Dermis microvascular lymphatic vessel endothelial cell (primary cell): Measurements from ENCODE around the gene AUTS2. TPM values are rescaled to one million over a fixed set of nuclear protein-coding genes. Genes with fewer than 3 reads are reported as not detected.

ENCODE experiments used
- DNase-seq, 2 donors: peaks; one replicate each; pipeline versions ENCODE4 v3.0.0 to v3.0.0-alpha.2; 2010; ENCODE audit warnings: low read depth in 2 of 2
- total RNA-seq: library from RNA; depleted of rRNA; stranded (reverse); fragments of >200 nt; gene quantifications from 2 replicates; pipeline ENCODE4 v1.2.1, GENCODE V29; 2014

The AUTS2 gene
- total RNA-seq, 1 donor from 2014 or later = 0.51 TPM

DNA sequence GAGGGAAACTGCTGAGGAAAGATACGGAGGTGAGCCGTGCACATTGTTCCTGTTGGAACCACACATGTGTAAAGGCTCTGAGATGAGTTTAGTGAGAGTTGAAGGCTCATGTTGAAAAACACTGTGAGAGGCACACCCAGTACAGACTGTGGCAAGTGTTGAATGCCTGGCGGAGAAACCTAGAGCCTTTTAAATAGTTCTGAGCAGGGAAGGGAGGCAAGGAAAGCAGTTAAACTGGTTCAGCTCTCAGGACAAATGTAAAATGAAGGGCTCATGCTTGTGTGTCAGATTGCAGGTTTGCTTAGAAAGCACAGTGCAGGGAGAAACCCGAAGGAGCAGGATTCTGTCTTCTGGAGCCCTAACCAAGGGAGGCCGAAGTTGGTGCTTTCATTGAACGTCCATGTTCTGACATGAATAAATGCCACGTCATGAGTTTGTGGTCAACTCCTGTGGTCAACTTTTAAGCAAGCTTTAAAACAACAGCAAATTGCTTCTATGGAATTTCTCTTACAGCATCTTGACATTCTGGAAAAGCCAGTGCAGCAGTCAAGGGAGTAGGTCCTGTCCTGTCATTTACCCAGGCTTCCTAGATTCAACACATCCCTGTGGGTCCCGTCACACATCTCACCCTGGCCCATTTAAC lies 882.8 kb downstream of the AUTS2 start:
- no peak for DNase-seq

GRCh38 chr7:70481570-70482123 lies 883.4 kb downstream of the AUTS2 start:
- DNase-seq = no peak

DNA sequence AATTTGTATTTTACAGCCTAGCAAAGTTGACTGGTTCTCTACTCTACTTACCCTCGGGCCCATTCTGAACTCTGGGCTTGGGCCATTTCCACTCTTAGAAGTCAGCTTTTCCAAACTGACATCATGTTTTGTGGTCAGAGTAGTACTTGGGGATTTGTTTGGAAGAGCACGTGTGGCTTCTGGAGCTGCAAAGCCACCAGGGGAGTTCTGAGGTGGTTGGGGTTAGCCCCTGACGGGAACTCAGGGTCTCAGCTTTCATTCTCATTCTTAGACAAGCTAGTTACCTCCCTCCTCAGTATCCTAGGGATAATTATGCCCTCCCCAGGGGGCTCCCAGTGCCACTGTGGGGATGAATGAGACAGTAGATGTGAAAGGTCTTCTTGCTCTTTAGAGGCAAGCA lies 886.0 kb downstream of the AUTS2 start:
- DNase-seq = no peak

- no peak for DNase-seq
Measured at GRCh38 chr7:70486977-70487376, 888.7 kb downstream of the AUTS2 start.

GRCh38 chr7:70487428-70487827 lies 889.2 kb downstream of the AUTS2 start:
- no peak for DNase-seq

GRCh38 chr7:70487886-70488285 lies 889.6 kb downstream of the AUTS2 start:
- DNase-seq = no peak

DNA sequence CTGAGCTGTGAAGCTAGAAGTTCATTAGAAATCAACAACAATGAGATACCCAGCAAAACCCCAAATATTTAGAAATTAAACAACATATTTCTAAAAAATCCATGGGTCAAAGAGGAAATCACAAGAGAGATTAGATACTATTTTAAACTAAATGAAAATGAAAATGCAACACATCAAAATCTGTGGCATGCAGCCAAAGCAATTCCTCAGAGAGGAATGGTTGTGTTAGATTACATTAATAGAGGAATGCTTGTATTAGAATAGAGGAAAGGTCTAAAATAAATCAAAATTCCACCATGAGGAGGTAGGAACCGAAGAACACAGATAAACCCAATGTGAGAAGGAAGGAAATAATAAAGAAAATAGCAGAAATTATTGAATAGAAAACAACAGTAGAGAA lies 891.5 kb downstream of the AUTS2 start:
- DNase-seq = no peak

DNA sequence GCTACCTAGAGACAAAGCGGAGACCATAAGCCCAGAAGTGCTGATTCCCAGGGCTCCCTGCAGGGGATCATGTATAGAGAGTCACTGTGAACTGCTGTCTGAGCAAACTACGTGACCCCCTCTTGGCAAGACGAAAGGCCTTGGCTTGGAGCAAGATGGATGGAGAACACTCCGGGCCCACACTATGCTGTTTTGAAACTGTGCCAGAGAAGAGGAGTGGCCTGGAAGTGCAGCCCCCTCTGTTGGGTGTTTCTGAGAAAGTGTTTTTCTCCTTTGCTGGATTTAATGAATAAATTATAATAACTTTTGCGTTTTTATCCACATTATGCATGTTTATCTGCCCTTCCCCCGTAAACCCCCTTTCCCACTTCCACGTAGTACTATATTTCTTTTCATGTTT lies 894.4 kb downstream of the AUTS2 start:
- DNase-seq = no peak

GRCh38 chr7:70494225-70495032 lies 896.2 kb downstream of the AUTS2 start:
- no peak for DNase-seq

GRCh38 chr7:70495033-70495376 lies 896.7 kb downstream of the AUTS2 start:
- DNase-seq = no peak

DNA sequence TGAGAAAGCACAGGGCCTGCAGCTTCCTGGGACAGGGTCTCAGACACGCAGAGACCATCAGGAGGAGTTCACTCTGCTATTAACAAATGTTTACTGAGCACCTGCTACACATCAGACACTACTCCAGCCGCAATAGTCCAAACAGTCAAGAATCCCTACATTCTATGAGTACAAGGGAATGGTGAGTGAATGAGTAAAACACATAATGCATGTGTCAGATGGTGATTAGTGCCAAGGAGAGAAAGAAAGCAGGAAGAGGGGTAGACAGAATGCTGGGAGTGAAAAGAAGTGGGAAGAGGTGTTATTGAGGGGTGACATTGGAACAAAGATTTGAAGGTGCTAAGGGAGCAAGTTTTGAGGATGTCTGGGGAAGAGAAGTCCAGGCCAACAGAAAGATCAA lies 899.5 kb downstream of the AUTS2 start:
- DNase-seq = no peak

DNA sequence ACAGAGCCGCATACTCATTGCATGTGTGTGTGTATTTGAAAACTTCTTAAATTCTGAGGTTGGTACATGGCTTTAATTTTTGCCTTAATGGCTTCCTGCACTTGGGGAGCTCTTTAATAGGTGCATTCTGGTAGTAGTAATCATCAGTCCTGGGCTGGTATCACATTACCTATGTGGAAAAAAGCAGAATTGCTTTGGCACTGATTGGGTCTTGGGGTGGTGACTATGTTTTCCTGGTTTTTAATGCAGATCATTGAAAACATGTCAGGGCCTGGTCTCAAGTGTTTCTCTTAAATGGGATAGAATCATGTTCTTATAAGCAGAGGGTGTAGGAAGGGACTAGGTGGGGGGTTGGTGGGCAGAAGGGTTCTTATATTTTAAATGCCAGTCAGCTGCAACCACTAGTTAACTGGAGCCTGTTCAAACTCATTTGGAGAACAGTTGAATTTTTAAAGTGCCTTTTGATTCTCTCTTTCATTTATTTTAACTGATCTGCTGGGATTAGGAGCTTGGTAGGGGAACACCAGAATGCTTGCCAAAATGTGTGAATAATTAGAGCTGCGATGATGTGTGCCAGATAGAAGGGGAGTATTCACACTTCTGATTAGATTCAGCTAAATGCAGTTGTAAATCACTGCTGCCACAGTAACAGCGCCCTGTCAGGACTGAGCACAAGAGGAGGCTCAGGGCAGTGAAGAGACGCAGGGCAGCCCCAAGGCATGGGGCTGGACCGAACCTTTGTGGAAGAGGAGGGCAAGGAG lies 900.1 kb downstream of the AUTS2 start:
- no peak for DNase-seq

GRCh38 chr7:70500261-70500660 lies 902.0 kb downstream of the AUTS2 start:
- no peak for DNase-seq

- DNase-seq = no peak
Measured at GRCh38 chr7:70502117-70502863, 904.0 kb downstream of the AUTS2 start.

DNA sequence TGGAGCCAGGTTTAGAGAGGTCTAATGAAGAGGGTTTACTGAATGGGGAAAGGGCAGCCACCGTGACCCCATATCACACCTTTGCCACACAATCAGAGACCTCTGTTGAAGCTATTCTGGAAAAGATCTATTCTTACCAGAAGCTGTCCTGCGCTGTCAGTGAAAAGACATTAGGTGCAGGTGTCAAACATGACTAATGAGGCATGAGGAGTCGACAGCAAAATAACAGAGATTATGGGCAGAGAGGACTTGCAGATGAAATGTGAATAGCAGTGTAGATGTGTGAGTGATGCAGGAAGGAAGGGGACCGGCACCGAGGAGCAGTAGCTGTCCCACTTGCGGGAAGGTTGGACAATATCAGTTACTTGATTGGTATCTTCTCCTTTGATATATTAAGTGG lies 906.0 kb downstream of the AUTS2 start:
- DNase-seq = no peak

DNA sequence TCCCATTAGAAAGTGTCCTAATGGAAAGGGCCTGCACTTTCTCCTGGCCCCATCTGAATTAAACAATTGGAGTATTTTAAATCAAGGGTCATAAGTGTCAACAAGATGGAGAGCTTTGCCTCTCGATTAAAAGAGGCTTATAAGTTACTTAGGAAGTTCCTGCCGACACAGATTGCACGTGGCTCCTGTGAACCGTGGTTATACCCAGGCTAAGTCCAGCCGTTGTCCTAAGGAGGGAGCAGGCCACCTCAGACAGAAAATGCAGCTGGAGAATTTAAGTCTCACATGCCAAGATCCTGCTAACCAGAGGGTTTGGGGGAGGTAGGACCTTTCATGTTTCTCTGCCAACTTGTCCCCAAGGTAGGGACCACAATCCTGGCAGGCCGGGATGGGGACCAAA lies 907.2 kb downstream of the AUTS2 start:
- no peak for DNase-seq

- DNase-seq = no peak
Measured at GRCh38 chr7:70505886-70506285, 907.6 kb downstream of the AUTS2 start.

GRCh38 chr7:70506434-70506833 lies 908.2 kb downstream of the AUTS2 start:
- no peak for DNase-seq

- DNase-seq = no peak
Measured at GRCh38 chr7:70512144-70512543, 913.9 kb downstream of the AUTS2 start.

DNA sequence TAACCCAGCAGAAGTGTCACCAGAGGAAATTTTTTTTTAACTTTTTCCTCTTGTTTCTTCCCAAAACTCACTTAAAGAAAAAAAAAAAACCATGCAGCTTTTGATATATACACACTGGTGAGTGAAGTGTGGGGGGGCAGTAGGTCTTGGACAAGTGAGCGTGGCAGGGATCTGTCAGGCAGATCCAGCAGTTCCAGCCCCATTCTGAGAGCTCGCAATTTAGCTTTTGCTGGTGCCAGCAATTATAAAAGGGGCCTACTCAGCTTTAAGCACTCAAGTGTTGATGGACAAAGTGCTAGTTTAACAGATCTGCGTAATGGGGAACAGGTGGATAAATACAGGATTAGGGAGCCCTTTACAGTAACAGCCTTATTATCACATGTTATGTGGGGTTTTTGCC lies 914.5 kb downstream of the AUTS2 start:
- DNase-seq = no peak

DNA sequence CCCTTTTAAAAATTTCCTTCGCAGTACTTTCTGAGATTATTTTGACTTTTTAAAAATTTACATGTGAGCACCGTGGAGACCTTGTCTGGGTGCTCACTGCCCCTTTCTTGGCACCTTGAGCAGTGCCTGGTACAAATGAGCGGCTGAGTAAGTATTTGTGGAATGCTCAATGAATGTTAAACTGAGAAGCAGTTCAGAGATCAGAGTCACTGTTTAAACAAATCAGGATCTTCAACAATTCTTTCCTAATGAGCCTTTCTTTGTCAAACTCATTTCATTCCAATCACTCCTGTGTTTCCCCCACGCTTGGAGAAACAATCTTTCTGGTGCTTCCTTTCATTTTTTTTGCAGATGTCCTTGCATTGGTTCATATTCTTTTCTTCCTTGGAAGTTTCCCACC lies 922.3 kb downstream of the AUTS2 start:
- no peak for DNase-seq
